Measurements from ENCODE around the gene CUX1.

- no peak for TF ChIP-seq CTCF (conservative IDR thresholded peaks at IDR 0.05 in 1 of 2, IDR thresholded peaks at IDR 0.05 in 1 of 2; ENCODE audit: low read depth in 1 of 2, low read length in 2 of 2)
- no peak for TF ChIP-seq EZH2 (IDR thresholded peaks at IDR 0.05; ENCODE audit: low read length, missing control alignments)
These were observed 80.7 kb downstream of the CUX1 start for GRCh38 chr7:101898106-101898505.

All from fibroblast of lung (primary cell).